Muscle of back (tissue), 11 donors: ENCODE data around the gene CLEC18B. TPM values are rescaled to one million over a fixed set of nuclear protein-coding genes. Genes with fewer than 3 reads are reported as not detected.
"Not testable (repeated sequence)": the region's sequence is repeated elsewhere in the genome, so short reads cannot be mapped to it uniquely, and the experiment has no call there.

Experiments used
- DNase-seq, 3 donors: peaks; one replicate each; pipeline versions ENCODE4 v3.0.0 to v3.0.0-alpha.2; 2013
- polyA plus RNA-seq, 10 donors: library from polyadenylated mRNA; unstranded; fragments of 120-200 nt; gene quantifications; one replicate each; pipeline ENCODE4 v1.2.1, GENCODE V29; 2013; ENCODE audit not compliant: insufficient read length in 10 of 10

The CLEC18B gene
- polyA plus RNA-seq, 10 donors = 0.59 to 2.9 (median 1.6) TPM; not detected in 1

- DNase-seq = no peak
Observed at GRCh38 chr16:74446866-74447265, 25.6 kb upstream of the CLEC18B start.

GRCh38 chr16:74443624-74444346, 22.5 kb upstream of the CLEC18B start:
- DNase-seq = not testable (repeated sequence)

GRCh38 chr16:74439685-74440084, 18.4 kb upstream of the CLEC18B start:
- no peak for DNase-seq

- no peak for DNase-seq
Observed at GRCh38 chr16:74438492-74438979, 17.3 kb upstream of the CLEC18B start.

GRCh38 chr16:74431516-74431915, 10.2 kb upstream of the CLEC18B start:
- no peak for DNase-seq

GRCh38 chr16:74430036-74430712, 8.9 kb upstream of the CLEC18B start:
- peak; percentile 10 to 40 (median 16) for DNase-seq

GRCh38 chr16:74428493-74428892, 7.2 kb upstream of the CLEC18B start:
- DNase-seq = not testable (repeated sequence)

GRCh38 chr16:74425751-74426150, 4.5 kb upstream of the CLEC18B start:
- not testable (repeated sequence) for DNase-seq

GRCh38 chr16:74423721-74424120, 2.4 kb upstream of the CLEC18B start:
- not testable (repeated sequence) for DNase-seq

GRCh38 chr16:74422086-74422485, 808 bp upstream of the CLEC18B start:
- DNase-seq = not testable (repeated sequence)

- DNase-seq = not testable (repeated sequence)
Observed at GRCh38 chr16:74421482-74421785, 156 bp upstream of the CLEC18B start.

- DNase-seq = not testable (repeated sequence)
Observed at GRCh38 chr16:74419811-74420210, 1.5 kb downstream of the CLEC18B start.

GRCh38 chr16:74417897-74418296, 3.4 kb downstream of the CLEC18B start:
- DNase-seq = not testable (repeated sequence)

GRCh38 chr16:74413920-74414319, 7.4 kb downstream of the CLEC18B start:
- not testable (repeated sequence) for DNase-seq

GRCh38 chr16:74413485-74413884, 7.8 kb downstream of the CLEC18B start:
- DNase-seq = not testable (repeated sequence)

- not testable (repeated sequence) for DNase-seq
Observed at GRCh38 chr16:74412775-74413390, 8.4 kb downstream of the CLEC18B start.

- not testable (repeated sequence) for DNase-seq
Observed at GRCh38 chr16:74412138-74412774, 9.0 kb downstream of the CLEC18B start.

- DNase-seq = not testable (repeated sequence)
Observed at GRCh38 chr16:74410981-74411380, 10.3 kb downstream of the CLEC18B start.

GRCh38 chr16:74410057-74410957, 11.0 kb downstream of the CLEC18B start:
- DNase-seq = not testable (repeated sequence)

GRCh38 chr16:74409185-74409981, 11.9 kb downstream of the CLEC18B start:
- not testable (repeated sequence) for DNase-seq
